Rectal smooth muscle tissue (tissue), 1 donor: Measurements from ENCODE around the gene ZBED4.

Source experiments
- H3K27ac ChIP-seq: one replicate; pipeline ENCODE4 v1.7.0; 2013; ENCODE audit warnings: low read depth, low read length, inconsistent platforms
- H3K27me3 ChIP-seq: one replicate; pipeline ENCODE4 v1.7.0; 2013; ENCODE audit warnings: low read length; ENCODE audit not compliant: control insufficient read depth, insufficient read depth
- H3K36me3 ChIP-seq: one replicate; pipeline ENCODE4 v1.7.0; 2013; ENCODE audit warnings: low read length; ENCODE audit not compliant: control insufficient read depth, insufficient read depth
- H3K4me1 ChIP-seq: one replicate; pipeline ENCODE4 v1.7.0; 2013; ENCODE audit warnings: low read length; ENCODE audit not compliant: control insufficient read depth, insufficient read depth
- H3K4me3 ChIP-seq: one replicate; pipeline ENCODE4 v1.7.0; 2013; ENCODE audit warnings: low read length
- H3K9ac ChIP-seq: one replicate; pipeline ENCODE4 v1.7.0; 2013; ENCODE audit warnings: low read length

Gene ZBED4

GRCh38 chr22:49918911-49919881, 65.6 kb downstream of the ZBED4 start:
- peak overlapping the region; percentile 76 for H3K4me3 ChIP-seq
- H3K36me3 ChIP-seq = peaks cover 7% of the 10 kb centered on the region
- no peak overlapping the region for H3K27ac ChIP-seq
- no peak overlapping the region for H3K9ac ChIP-seq
- peaks cover 5% of the 10 kb centered on the region for H3K4me1 ChIP-seq
- no peaks in the 10 kb centered on the region for H3K27me3 ChIP-seq

DNA sequence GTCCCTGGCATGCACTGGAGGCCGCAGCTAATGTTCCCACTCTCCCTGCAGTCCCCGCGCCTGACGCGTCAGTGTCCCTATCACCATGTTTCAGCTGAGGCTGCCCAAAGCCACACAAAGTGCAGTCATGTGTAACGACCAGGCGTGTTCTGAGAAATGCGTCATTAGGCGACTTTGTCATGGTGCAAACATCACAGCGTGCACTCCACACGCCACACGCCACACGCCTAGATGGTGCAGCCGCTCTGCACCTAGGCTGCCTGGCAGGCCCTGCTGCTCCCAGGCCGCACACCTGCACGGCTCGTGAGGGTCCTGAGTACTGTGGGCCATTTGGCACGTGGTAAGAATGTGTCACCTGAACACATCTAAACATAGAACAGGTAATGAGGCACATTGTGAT, 67.2 kb downstream of the ZBED4 start:
- Histone ChIP-seq H3K27me3 (no peaks in the 10 kb centered on the region), H3K4me1 (peaks cover 5% of the 10 kb centered on the region), H3K4me3 (no peak overlapping the region), H3K36me3 (peaks cover 7% of the 10 kb centered on the region), H3K27ac (no peak overlapping the region), H3K9ac (no peak overlapping the region)

DNA sequence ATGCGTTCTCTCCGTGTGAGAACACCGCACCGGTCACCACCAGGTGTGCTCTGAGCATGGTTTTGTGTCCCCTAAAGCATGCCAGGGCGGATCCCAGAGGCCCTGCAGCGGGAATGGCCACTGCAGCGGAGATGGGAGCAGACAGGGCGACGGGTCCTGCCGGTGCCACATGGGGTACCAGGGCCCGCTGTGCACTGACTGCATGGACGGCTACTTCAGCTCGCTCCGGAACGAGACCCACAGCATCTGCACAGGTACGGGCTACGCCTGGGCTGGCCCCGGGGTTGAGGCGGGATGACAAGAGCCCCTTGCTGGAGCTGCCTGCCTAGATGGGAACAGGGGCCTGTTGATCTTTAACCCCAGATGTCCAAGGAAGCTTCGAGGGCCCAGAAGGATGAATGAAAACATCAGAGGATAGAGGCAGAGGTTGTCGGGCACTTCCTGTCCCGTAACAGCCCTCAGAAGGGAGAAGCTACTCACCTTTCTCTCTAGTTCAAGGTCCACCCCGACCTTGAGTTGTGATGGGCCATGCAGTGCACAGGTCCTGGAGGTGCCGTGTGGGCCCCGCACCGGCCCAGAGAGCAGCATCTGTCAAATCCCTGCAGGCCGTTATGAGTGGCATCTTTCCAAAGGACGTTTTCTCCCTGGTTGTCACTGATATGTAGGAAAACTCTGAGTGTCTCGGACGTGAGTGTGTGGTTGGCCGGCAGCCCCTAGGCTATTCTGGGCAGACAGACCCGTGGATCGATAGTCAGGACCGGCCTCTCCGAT, 68.0 kb downstream of the ZBED4 start:
- H3K4me1 ChIP-seq = peaks cover 5% of the 10 kb centered on the region
- no peak overlapping the region for H3K4me3 ChIP-seq
- no peaks in the 10 kb centered on the region for H3K27me3 ChIP-seq
- H3K36me3 ChIP-seq = peaks cover 7% of the 10 kb centered on the region
- H3K9ac ChIP-seq = no peak overlapping the region
- H3K27ac ChIP-seq = no peak overlapping the region

GRCh38 chr22:49922484-49922883, 68.8 kb downstream of the ZBED4 start:
- peaks cover 5% of the 10 kb centered on the region for H3K4me1 ChIP-seq

GRCh38 chr22:49922926-49923325, 69.3 kb downstream of the ZBED4 start:
- Histone ChIP-seq H3K27me3 (no peaks in the 10 kb centered on the region), H3K4me1 (peaks cover 5% of the 10 kb centered on the region), H3K4me3 (no peak overlapping the region), H3K36me3 (peaks cover 7% of the 10 kb centered on the region), H3K9ac (no peak overlapping the region), H3K27ac (peak overlapping the region; percentile 37)

More at GRCh38 chr22:49922484-49922883, 68.8 kb downstream of the ZBED4 start:
- H3K27me3 ChIP-seq = no peaks in the 10 kb centered on the region
- H3K36me3 ChIP-seq = peaks cover 7% of the 10 kb centered on the region
- no peak overlapping the region for H3K4me3 ChIP-seq
- H3K27ac ChIP-seq = no peak overlapping the region
- H3K9ac ChIP-seq = no peak overlapping the region

GRCh38 chr22:49923445-49923844, 69.8 kb downstream of the ZBED4 start:
- peaks cover 7% of the 10 kb centered on the region for H3K36me3 ChIP-seq
- H3K9ac ChIP-seq = no peak overlapping the region
- peaks cover 5% of the 10 kb centered on the region for H3K4me1 ChIP-seq
- no peaks in the 10 kb centered on the region for H3K27me3 ChIP-seq
- no peak overlapping the region for H3K4me3 ChIP-seq
- H3K27ac ChIP-seq = peak overlapping the region; percentile 37

DNA sequence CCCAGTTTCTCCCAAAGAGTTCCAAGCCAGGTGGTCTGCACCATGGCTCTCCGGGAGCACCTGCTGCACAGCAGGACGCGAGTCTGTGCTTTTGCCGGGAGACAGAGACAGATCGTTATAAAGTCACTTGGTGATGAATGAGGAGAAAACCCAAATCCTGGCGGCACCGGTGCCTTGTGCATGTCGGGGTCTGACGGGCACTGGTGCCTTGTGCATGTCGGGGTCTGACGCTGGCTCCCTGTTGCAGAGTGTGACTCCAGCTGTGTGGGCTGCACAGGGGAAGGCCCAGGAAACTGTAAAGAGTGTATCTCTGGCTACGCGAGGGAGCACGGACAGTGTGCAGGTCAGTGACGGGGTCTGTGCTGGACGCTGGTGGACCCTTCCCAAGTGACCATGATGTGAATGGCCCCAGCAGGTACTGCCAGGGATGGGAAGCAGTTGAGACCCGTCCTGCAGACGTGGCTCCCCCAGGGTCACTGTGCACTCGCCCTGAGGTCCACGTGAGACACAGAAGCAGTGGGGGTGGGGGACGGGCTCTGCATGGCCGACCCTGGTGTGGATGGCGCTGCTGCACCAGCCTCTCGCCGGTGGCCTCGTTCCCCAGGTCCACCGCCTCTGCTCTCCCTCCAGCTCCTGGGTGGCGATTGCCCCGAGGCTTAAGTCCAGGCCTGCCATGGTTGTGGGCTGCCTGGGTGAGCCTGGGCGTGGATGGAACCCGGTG, 70.6 kb downstream of the ZBED4 start:
- no peak overlapping the region for H3K4me3 ChIP-seq
- H3K27ac ChIP-seq = no peak overlapping the region
- H3K4me1 ChIP-seq = peaks cover under 1% of the 10 kb centered on the region
- no peaks in the 10 kb centered on the region for H3K27me3 ChIP-seq
- H3K9ac ChIP-seq = no peak overlapping the region
- H3K36me3 ChIP-seq = peaks cover 7% of the 10 kb centered on the region

DNA sequence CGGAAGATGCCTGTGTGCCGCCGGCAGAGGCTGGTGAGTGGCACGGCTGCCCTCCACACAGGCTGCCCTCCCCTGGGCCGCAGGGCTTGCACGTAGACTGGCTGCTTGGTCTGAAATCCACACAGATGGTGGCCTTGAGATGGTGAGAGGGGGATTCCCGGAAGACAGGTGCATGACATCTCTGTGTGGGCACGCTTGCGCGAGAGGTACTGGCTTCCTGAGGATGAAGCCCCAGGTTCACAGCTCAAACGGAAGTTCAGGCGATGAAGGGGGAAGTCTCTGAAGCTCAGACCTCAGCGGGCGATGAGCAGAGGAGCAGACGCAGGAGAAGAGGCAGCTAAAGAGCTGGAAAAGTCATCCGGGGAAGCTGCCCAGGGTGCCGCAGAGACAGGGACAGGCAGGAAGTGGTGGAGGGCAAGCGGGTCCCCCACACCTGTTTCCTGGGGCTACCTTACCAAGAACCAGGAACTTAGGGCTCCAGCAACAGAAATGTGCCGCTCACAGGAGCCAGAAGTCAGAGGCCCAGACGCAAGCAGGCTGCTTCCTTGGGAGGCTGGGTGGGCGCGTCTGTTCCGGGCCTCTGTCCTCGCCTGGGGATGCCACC, 72.0 kb downstream of the ZBED4 start:
- Histone ChIP-seq H3K27me3 (no peaks in the 10 kb centered on the region), H3K4me3 (no peak overlapping the region), H3K27ac (no peak overlapping the region), H3K9ac (no peak overlapping the region), H3K36me3 (peaks cover 2% of the 10 kb centered on the region), H3K4me1 (no peaks in the 10 kb centered on the region)

GRCh38 chr22:49926916-49927315, 73.3 kb downstream of the ZBED4 start:
- H3K4me3 ChIP-seq = no peak overlapping the region
- H3K27me3 ChIP-seq = no peaks in the 10 kb centered on the region
- no peaks in the 10 kb centered on the region for H3K4me1 ChIP-seq
- no peak overlapping the region for H3K27ac ChIP-seq
- H3K36me3 ChIP-seq = no peaks in the 10 kb centered on the region
- H3K9ac ChIP-seq = no peak overlapping the region

DNA sequence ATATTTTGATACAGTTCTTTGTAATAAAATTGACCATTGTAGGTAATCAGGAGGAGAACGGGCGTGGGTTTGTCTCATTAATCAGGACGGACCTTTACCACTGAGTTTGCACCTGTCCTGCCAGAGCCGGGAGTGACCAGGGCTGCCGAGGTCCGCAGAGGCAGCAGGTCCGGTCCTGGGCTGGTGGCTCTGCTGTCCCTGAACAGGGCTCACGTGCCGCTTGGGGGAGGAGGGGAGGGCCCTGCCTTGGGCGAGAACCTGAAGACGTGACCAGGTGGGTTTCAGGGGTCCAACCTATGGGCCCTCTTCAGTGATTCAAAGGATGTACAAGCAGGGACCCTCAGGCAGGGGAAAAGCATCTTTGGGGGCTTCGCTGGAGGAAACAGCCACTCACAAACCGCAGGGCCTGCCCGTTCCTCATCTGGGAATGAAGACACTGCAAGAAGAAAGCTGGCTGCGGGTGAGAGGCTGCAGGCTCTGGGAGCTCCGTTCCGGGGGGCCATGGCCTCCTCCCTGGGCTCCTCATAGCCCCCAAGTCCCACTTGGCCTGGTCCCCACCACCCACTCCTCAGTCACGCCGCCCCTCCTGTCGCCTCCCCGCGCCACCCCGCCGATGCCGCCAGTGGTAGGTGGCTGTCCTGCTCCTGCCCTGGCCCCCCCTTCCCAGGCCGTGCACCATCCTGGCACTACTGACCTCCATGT, 74.0 kb downstream of the ZBED4 start:
- H3K36me3 ChIP-seq = no peaks in the 10 kb centered on the region
- H3K4me3 ChIP-seq = no peak overlapping the region
- no peak overlapping the region for H3K9ac ChIP-seq
- H3K4me1 ChIP-seq = no peaks in the 10 kb centered on the region
- H3K27me3 ChIP-seq = no peaks in the 10 kb centered on the region
- H3K27ac ChIP-seq = no peak overlapping the region

DNA sequence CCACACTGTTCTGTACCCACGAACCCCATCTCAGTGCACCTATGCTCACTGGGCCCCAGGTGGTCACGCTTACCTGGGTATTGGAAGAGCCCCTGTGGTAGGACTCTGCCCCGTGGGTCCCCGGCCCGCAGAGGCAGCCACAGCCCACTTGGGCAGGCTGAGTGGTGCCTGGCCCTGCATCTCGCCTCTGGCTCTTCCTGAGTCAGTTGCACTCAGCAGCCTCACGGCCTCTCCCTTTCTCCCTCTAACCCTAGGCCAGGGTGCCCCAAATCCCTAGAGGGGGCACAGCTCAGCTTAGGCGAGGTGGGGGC, 74.5 kb downstream of the ZBED4 start:
- Histone ChIP-seq H3K27me3 (no peaks in the 10 kb centered on the region), H3K36me3 (no peaks in the 10 kb centered on the region), H3K4me1 (no peaks in the 10 kb centered on the region), H3K9ac (no peak overlapping the region), H3K4me3 (no peak overlapping the region), H3K27ac (no peak overlapping the region)
